IMR-90 (cell line): ENCODE measurements around the gene SUN1. TPM values are rescaled to one million over a fixed set of nuclear protein-coding genes. Genes with fewer than 3 reads are reported as not detected.

Experiments used
- ATAC-seq: fragments of 200-7000 bp; cut with Tn5 transposase; 2 replicates; pipeline ENCODE4 v1.9.1; 2020; ENCODE audit warnings: low read depth, mild to moderate bottlenecking, moderate library complexity
- BruUV-seq: library from RNA; stranded (reverse); fragments of 400-500 nt; replicated peaks from 2 replicates; lab custom pipeline; 2021; lab: Mats Ljungman, UMichigan
- CTCF ChIA-PET: fragments of 300-600 bp; formaldehyde crosslinking; extraction: SDS; loops from one replicate; lab custom pipeline; 2021; ENCODE audit warnings: antibody characterized with exemption; lab: Yijun Ruan, JAX
- POLR2A ChIA-PET: fragments of 300-600 bp; sonication (Branson Sonifier 250); formaldehyde crosslinking; loops from one replicate; lab custom pipeline; 2022; ENCODE audit warnings: antibody characterized with exemption; ENCODE audit not compliant: unreplicated experiment; lab: Charles Lee
- DNase-seq: peaks from one replicate; pipeline ENCODE4 v3.0.0; 2013
- H2AFZ ChIP-seq: replicated peaks from 2 replicates; pipeline ENCODE3; 2013; ENCODE audit warnings: low read length, mild to moderate bottlenecking; ENCODE audit not compliant: poor library complexity
- H2AK5ac ChIP-seq: 2 replicates; pipeline ENCODE4 v1.6.1; 2013; ENCODE audit warnings: low read depth, low read length, inconsistent platforms
- H2AK9ac ChIP-seq: replicated peaks from 2 replicates; pipeline ENCODE3; 2013; ENCODE audit warnings: mild to moderate bottlenecking, low read depth, low read length, moderate library complexity; ENCODE audit not compliant: poor library complexity
- H2BK120ac ChIP-seq: 2 replicates; pipeline ENCODE4 v1.6.1; 2013; ENCODE audit warnings: low read depth, low read length, inconsistent platforms
- H2BK15ac ChIP-seq: 3 replicates; pipeline ENCODE4 v1.6.1; 2013; ENCODE audit warnings: low read depth, low read length, inconsistent platforms
- H2BK20ac ChIP-seq: 2 replicates; pipeline ENCODE4 v1.6.1; 2013; ENCODE audit warnings: low read depth, mild to moderate bottlenecking, inconsistent platforms, low read length, moderate library complexity
- H2BK5ac ChIP-seq: 2 replicates; pipeline ENCODE4 v1.6.1; 2013; ENCODE audit warnings: mild to moderate bottlenecking, low read depth, low read length, inconsistent platforms; ENCODE audit not compliant: poor library complexity, severe bottlenecking
- H3K14ac ChIP-seq: replicated peaks from 2 replicates; pipeline ENCODE4 v1.6.1; 2013; ENCODE audit warnings: low read depth, low read length, inconsistent platforms
- H3K18ac ChIP-seq: 2 replicates; pipeline ENCODE4 v1.6.1; 2013; ENCODE audit warnings: low read depth, low read length, control low read depth
- H3K23ac ChIP-seq: 2 replicates; pipeline ENCODE4 v1.6.1; 2013; ENCODE audit warnings: low read depth, low read length, inconsistent platforms
- H3K27ac ChIP-seq: 2 replicates; pipeline ENCODE4 v1.5.1; 2013; ENCODE audit warnings: mild to moderate bottlenecking, control low read depth, low read length; ENCODE audit not compliant: insufficient read depth
- H3K27me3 ChIP-seq: 2 replicates; pipeline ENCODE4 v1.6.1; 2013; ENCODE audit warnings: low read length; ENCODE audit not compliant: control insufficient read depth, insufficient read depth
- H3K36me3 ChIP-seq: 2 replicates; pipeline ENCODE4 v1.6.1; 2013; ENCODE audit warnings: low read length, mixed read lengths; ENCODE audit not compliant: control insufficient read depth, insufficient read depth
- H3K4ac ChIP-seq: 2 replicates; pipeline ENCODE4 v1.6.1; 2013; ENCODE audit warnings: low read depth, low read length, inconsistent platforms
- H3K4me1 ChIP-seq: 2 replicates; pipeline ENCODE4 v1.6.1; 2013; ENCODE audit warnings: low read length, mixed read lengths; ENCODE audit not compliant: control insufficient read depth, insufficient read depth
- H3K4me2 ChIP-seq: 2 replicates; pipeline ENCODE4 v1.6.1; 2013; ENCODE audit warnings: low read depth, mild to moderate bottlenecking, control low read depth, low read length, moderate library complexity
- H3K4me3 ChIP-seq: 2 replicates; pipeline ENCODE4 v1.5.1; 2013; ENCODE audit warnings: low read depth, mild to moderate bottlenecking, control low read depth, low read length, moderate library complexity; ENCODE audit not compliant: insufficient read depth
- H3K56ac ChIP-seq: 2 replicates; pipeline ENCODE4 v1.6.1; 2013; ENCODE audit warnings: low read length, inconsistent platforms; ENCODE audit not compliant: insufficient read depth; ENCODE audit errors: extremely low read depth
- H3K79me1 ChIP-seq, 2 experiments: 2 replicates each; pipeline ENCODE4 v1.6.1; 2013; ENCODE audit warnings: low read length in 2 of 2, inconsistent platforms in 1 of 2, low read depth in 1 of 2
- H3K9ac ChIP-seq: 2 replicates; pipeline ENCODE4 v1.6.1; 2013; ENCODE audit warnings: low read depth, low read length, control low read depth
- H3K9me1 ChIP-seq: 2 replicates; pipeline ENCODE4 v1.6.1; 2013; ENCODE audit warnings: low read length, inconsistent platforms; ENCODE audit not compliant: insufficient read depth
- H3K9me3 ChIP-seq: 2 replicates; pipeline ENCODE4 v1.6.1; 2013; ENCODE audit warnings: low read length; ENCODE audit not compliant: control insufficient read depth, insufficient read depth
- H4K20me1 ChIP-seq: 2 replicates; pipeline ENCODE4 v1.6.1; 2013; ENCODE audit warnings: low read length, inconsistent platforms; ENCODE audit not compliant: insufficient read depth
- H4K5ac ChIP-seq: 2 replicates; pipeline ENCODE4 v1.6.1; 2013; ENCODE audit warnings: mild to moderate bottlenecking, low read depth, low read length, control low read depth
- H4K8ac ChIP-seq, 2 experiments: 2 replicates each; pipeline ENCODE4 v1.6.1; 2013; ENCODE audit warnings: low read depth in 2 of 2, low read length in 2 of 2, control low read depth in 1 of 2, inconsistent platforms in 1 of 2
- H4K91ac ChIP-seq: 2 replicates; pipeline ENCODE4 v1.6.1; 2013; ENCODE audit warnings: low read depth, low read length, inconsistent platforms; ENCODE audit not compliant: insufficient read depth
- BHLHE40 ChIP-seq: fragments of 150-350 bp; IDR thresholded peaks from 2 replicates; pipeline ENCODE4 v1.6.1; 2016; ENCODE audit warnings: mild to moderate bottlenecking, low read depth, low read length
- MAFK ChIP-seq: IDR thresholded peaks from 2 replicates; pipeline ENCODE4 v1.6.1; 2012; ENCODE audit warnings: low read depth, low read length, improper control_type of control experiment
- MXI1 ChIP-seq: IDR thresholded peaks from 2 replicates; pipeline ENCODE4 v1.6.1; 2012; ENCODE audit warnings: low read depth, mild to moderate bottlenecking, low read length, moderate library complexity, borderline replicate concordance
- NFE2L2 ChIP-seq: fragments of 150-350 bp; IDR thresholded peaks from 2 replicates; pipeline ENCODE4 v1.6.1; 2016; ENCODE audit warnings: low read depth, mild to moderate bottlenecking, low read length
- POLR2A ChIP-seq: IDR thresholded peaks from 2 replicates; pipeline ENCODE4 v1.6.1; 2012; ENCODE audit warnings: mild to moderate bottlenecking, low read depth, low read length
- RAD21 ChIP-seq: IDR thresholded peaks from 2 replicates; pipeline ENCODE4 v1.6.1; 2012; ENCODE audit warnings: low read length, improper control_type of control experiment
- RFX5 ChIP-seq: IDR thresholded peaks from 2 replicates; pipeline ENCODE4 v1.8.0; 2012; ENCODE audit warnings: low read depth, mild to moderate bottlenecking, low read length, moderate library complexity
- WGBS, 2 experiments: methylation state at CpG; one replicate each; pipeline versions ENCODE4 v1.1.5 to v1.1.7; 2013; ENCODE audit warnings: missing lambda C conversion rate in 2 of 2; ENCODE audit not compliant: insufficient read length in 1 of 2; ENCODE audit errors: extremely low coverage in 2 of 2; 5-methylcytosine and 5-hydroxymethylcytosine counted together
- dilution Hi-C: fragments of 300-500 bp; cut with HindIII; formaldehyde crosslinking; loops from one replicate; pipeline ENCODE4 v1.14.3; 2018; ENCODE audit warnings: low sequenced_read_pairs; ENCODE audit not compliant: unreplicated experiment
- in situ Hi-C: fragments of 300-500 bp; cut with MboI; formaldehyde crosslinking; loops from 3 replicates; pipeline ENCODE4 v1.14.3; 2019; ENCODE audit warnings: low sequenced_read_pairs, inconsistent platforms, mixed read lengths
- intact Hi-C: fragments of 100-400 bp; cut with micrococcal nuclease; formaldehyde crosslinking; loops from 2 replicates; pipeline ENCODE4 v1.10.0; 2022
- polyA plus RNA-seq, 3 experiments: library from polyadenylated mRNA; depleted of rRNA; stranded (reverse); fragments of >200 nt; gene quantifications; 2 replicates each; pipeline ENCODE4 v1.2.3, GENCODE V29; 2012; ENCODE audit warnings: low replicate concordance in 1 of 3
- total RNA-seq: library from RNA; depleted of rRNA; stranded (reverse); fragments of >200 nt; gene quantifications from 2 replicates; pipeline ENCODE4 v1.2.3, GENCODE V29; 2012
- TF ChIP-seq, protein P1 (sequence below): fragments of 150-350 bp; IDR thresholded peaks from 2 replicates; pipeline ENCODE4 v1.6.1; 2016; ENCODE audit warnings: low read depth, mild to moderate bottlenecking, low read length, moderate library complexity, borderline replicate concordance
- TF ChIP-seq, protein P2 (sequence below): fragments of 150-350 bp; IDR thresholded peaks from 2 replicates; pipeline ENCODE4 v1.6.1; 2017; ENCODE audit warnings: mild to moderate bottlenecking, antibody characterized with exemption, low read length, low read depth

SUN1 gene
- total and polyA plus RNA-seq, 2 of the 4 experiments (the other 2 are of a cell fraction), result 113 to 239 TPM

DNA sequence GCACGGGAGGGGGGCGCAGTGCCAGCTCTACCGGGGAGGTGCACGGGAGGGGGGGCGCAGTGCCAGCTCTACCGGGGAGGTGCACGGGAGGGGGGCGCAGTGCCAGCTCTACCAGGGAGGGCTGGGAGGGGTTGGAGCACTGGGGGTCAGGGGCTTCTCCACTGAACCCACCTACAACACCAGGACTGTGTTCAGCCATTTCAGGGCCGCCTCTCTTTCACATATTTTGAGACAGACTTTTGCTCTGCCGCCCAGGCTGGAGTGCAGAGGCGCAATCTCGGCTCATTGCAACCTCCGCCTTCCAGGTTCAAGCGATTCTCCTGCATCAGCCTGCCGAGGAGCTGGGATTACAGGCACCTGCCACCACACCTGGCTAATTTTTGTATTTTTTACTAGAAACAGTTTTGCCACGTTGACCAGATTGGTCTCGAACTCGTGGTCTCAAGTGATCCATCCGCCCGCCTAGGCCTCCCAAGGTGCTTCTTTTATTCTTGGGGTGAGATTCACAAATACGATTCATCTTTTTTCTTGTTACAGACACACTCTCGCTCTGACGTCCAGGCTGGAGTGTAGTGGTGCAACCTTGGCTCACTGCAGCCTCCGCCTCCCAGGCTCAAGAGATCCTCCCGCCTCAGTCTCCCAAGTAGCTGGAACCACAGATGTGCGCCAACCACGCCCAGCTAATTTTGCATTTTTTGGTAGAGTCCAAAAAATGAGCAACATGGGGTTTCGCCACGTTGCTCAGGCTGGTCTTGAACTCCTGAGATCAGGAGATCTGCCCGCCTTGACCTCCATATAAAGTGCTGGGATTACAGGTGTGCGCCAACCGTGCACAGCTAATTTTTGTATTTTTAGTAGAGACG is 85.2 kb downstream of the SUN1 start:
- no TSS peak for BruUV-seq
- no peaks in the 10 kb centered on the region for H3K4me1 ChIP-seq
- no peak overlapping the region for H4K8ac ChIP-seq
- ATAC-seq, result no peak
- no peak overlapping the region for H3K27ac ChIP-seq
- no peak overlapping the region for H2BK120ac ChIP-seq
- H2BK20ac ChIP-seq, result no peak overlapping the region
- H3K4me3 ChIP-seq, result no peak overlapping the region
- no peak overlapping the region for H2BK15ac ChIP-seq
- no peak for DNase-seq
- no peak overlapping the region for H2AFZ ChIP-seq
- H3K4ac ChIP-seq, result no peak overlapping the region
- no peak overlapping the region for H3K14ac ChIP-seq
- dilution Hi-C loops, result no loop called here
- H3K27me3 ChIP-seq, result no peaks in the 10 kb centered on the region
- no peak overlapping the region for H3K23ac ChIP-seq
- intact Hi-C loops, result no loop called here
- no peak overlapping the region for H2AK5ac ChIP-seq
- H3K36me3 ChIP-seq, result no peaks in the 10 kb centered on the region
- 95% methylated on average over 9 of the region's 33 CpGs; no CpG with 5 or more reads in 1 of the 2 experiments for WGBS, 2 experiments
- CTCF ChIA-PET, result no interaction called here
- H3K9me1 ChIP-seq, result no peaks in the 10 kb centered on the region
- POLR2A ChIA-PET, result no interaction called here
- no peak overlapping the region for H3K9ac ChIP-seq
- H3K9me3 ChIP-seq, result no peaks in the 10 kb centered on the region
- no peaks in the 10 kb centered on the region for H4K20me1 ChIP-seq
- H3K79me1 ChIP-seq, result no peaks in the 10 kb centered on the region
- TF ChIP-seq NFE2L2 (no peak), POLR2A (no peak), MXI1 (no peak), BHLHE40 (no peak), MAFK (no peak), RFX5 (no peak), RAD21 (no peak)
- TF ChIP-seq, protein P1, sequence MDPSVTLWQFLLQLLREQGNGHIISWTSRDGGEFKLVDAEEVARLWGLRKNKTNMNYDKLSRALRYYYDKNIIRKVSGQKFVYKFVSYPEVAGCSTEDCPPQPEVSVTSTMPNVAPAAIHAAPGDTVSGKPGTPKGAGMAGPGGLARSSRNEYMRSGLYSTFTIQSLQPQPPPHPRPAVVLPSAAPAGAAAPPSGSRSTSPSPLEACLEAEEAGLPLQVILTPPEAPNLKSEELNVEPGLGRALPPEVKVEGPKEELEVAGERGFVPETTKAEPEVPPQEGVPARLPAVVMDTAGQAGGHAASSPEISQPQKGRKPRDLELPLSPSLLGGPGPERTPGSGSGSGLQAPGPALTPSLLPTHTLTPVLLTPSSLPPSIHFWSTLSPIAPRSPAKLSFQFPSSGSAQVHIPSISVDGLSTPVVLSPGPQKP, result no peak
- TF ChIP-seq, protein P2, sequence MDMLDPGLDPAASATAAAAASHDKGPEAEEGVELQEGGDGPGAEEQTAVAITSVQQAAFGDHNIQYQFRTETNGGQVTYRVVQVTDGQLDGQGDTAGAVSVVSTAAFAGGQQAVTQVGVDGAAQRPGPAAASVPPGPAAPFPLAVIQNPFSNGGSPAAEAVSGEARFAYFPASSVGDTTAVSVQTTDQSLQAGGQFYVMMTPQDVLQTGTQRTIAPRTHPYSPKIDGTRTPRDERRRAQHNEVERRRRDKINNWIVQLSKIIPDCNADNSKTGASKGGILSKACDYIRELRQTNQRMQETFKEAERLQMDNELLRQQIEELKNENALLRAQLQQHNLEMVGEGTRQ, result no peak
- no peak overlapping the region for H3K56ac ChIP-seq
- H2AK9ac ChIP-seq, result no peak overlapping the region
- H4K91ac ChIP-seq, result no peak overlapping the region
- H3K18ac ChIP-seq, result no peak overlapping the region
- no peak overlapping the region for H3K4me2 ChIP-seq
- no peak overlapping the region for H4K5ac ChIP-seq
- no peak overlapping the region for H2BK5ac ChIP-seq
- in situ Hi-C loops, result no loop called here
